Smooth muscle cell (in vitro differentiated cells): ENCODE data around the gene LIMS1. TPM values are rescaled to one million over a fixed set of nuclear protein-coding genes. Genes with fewer than 3 reads are reported as not detected.
"Not testable (repeated sequence)": the region's sequence is repeated elsewhere in the genome, so short reads cannot be mapped to it uniquely, and the experiment has no call there.

Experiments
- DNase-seq: peaks from one replicate; lab custom pipeline; 2025; ENCODE audit not compliant: unreplicated experiment; lab: John Stamatoyannopoulos, UW
- H2AFZ ChIP-seq: fragments of 200-600 bp; sonication (generic); 2 replicates; pipeline ENCODE4 v1.6.0; 2016; ENCODE audit warnings: antibody characterized with exemption, low read depth, mild to moderate bottlenecking
- H3F3A ChIP-seq: fragments of 200-600 bp; sonication (generic); 2 replicates; pipeline ENCODE4 v1.6.0; 2017; ENCODE audit warnings: antibody characterized with exemption, low read depth
- H3K27ac ChIP-seq: fragments of 200-600 bp; sonication (generic); 2 replicates; pipeline ENCODE4 v1.5.1; 2016; ENCODE audit warnings: low read depth, mild to moderate bottlenecking
- H3K27me3 ChIP-seq: fragments of 200-600 bp; sonication (generic); 2 replicates; pipeline ENCODE4 v1.6.1; 2016; ENCODE audit warnings: low read depth, mild to moderate bottlenecking
- H3K36me3 ChIP-seq: fragments of 200-600 bp; sonication (generic); 2 replicates; pipeline ENCODE4 v1.5.1; 2016; ENCODE audit warnings: low read depth
- H3K4me1 ChIP-seq: fragments of 200-600 bp; sonication (generic); 2 replicates; pipeline ENCODE4 v1.5.1; 2016; ENCODE audit warnings: low read depth
- H3K4me2 ChIP-seq: fragments of 200-600 bp; sonication (generic); 2 replicates; pipeline ENCODE4 v1.6.0; 2016; ENCODE audit warnings: mild to moderate bottlenecking
- H3K4me3 ChIP-seq: fragments of 200-600 bp; sonication (generic); 2 replicates; pipeline ENCODE4 v1.5.1; 2016; ENCODE audit warnings: mild to moderate bottlenecking
- H3K79me2 ChIP-seq: fragments of 200-600 bp; sonication (generic); 2 replicates; pipeline ENCODE4 v1.6.0; 2016; ENCODE audit warnings: low read depth, mild to moderate bottlenecking
- H3K9ac ChIP-seq: fragments of 200-600 bp; sonication (generic); 2 replicates; pipeline ENCODE4 v1.6.0; 2016; ENCODE audit warnings: low read depth
- H3K9me3 ChIP-seq: fragments of 200-600 bp; sonication (generic); replicated peaks from 2 replicates; pipeline ENCODE4 v1.5.1; 2016; ENCODE audit warnings: low read depth
- H4K20me1 ChIP-seq: fragments of 200-600 bp; sonication (generic); 2 replicates; pipeline ENCODE4 v1.6.0; 2016; ENCODE audit warnings: low read depth
- CTCF ChIP-seq: fragments of 200-600 bp; sonication (generic); IDR thresholded peaks from 2 replicates; pipeline ENCODE4 v1.5.1; 2017; ENCODE audit warnings: borderline replicate concordance, mild to moderate bottlenecking, antibody characterized with exemption; ENCODE audit not compliant: insufficient read depth, poor library complexity, severe bottlenecking
- whole genome bisulfite sequencing: methylation state at CpG from one replicate; pipeline ENCODE4 v1.1.7; 2016; ENCODE audit warnings: low lambda C conversion rate; 5-methylcytosine and 5-hydroxymethylcytosine counted together
- polyA plus RNA-seq: library from polyadenylated mRNA; unstranded; fragments of >200 nt; fragmentation: Nextera tagmentation; extraction: Ambion mirVana; gene quantifications from 2 replicates; pipeline ENCODE4 v1.2.1, GENCODE V29; 2016
- total RNA-seq: library from RNA; depleted of rRNA; stranded (reverse); fragments of >200 nt; gene quantifications from 2 replicates; pipeline ENCODE4 v1.2.3, GENCODE V29; 2014

The LIMS1 gene
- total and polyA plus RNA-seq, 2 experiments from 2014 or later, result 56.9 to 155 TPM

- TF ChIP-seq CTCF, result no peak
- WGBS, result 64% methylated on average over 2 of the region's 2 CpGs
- no peak overlapping the region for H3K4me2 ChIP-seq
These were observed 18.3 kb downstream of the LIMS1 start for GRCh38 chr2:108552566-108552965.

DNA sequence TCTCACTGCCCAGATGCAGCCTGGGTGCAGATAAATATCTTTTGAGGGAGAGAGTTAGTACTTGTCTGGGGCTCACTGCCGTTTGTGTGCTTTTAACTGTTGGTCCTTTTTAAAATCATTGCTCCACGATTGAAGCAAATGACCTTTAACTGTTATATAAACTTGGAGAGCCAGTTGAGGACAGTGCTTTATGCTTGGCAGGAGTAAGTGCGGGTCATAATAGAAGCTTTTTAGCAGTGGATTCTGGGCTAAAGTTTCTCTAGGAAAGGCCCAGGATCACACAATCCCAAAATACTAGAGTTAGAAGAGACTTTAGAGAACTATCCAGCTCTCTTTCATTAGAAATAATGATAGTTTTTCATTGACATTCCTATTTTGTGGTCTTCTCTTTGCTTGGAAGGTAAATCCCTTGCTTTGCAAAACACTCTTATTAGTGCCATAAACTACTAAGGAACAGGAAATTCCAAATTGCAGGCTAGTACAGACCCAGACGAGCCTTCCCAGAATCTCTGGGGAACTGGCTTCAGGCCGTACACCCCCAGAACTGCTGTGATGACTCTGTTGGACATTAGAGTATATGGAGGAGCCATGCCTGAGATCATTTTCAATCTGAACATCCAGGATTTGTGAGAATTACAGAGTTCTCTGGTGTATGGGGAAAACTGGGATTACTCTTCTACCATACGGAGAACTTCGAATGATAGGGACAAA lies 19.1 kb downstream of the LIMS1 start:
- Histone ChIP-seq H2AFZ (no peak overlapping the region), H3K27ac (peak overlapping the region; percentile 43), H3K36me3 (no peaks in the 10 kb centered on the region), H3F3A (no peaks in the 10 kb centered on the region), H3K4me1 (no peaks in the 10 kb centered on the region), H3K4me2 (peak overlapping the region; percentile 24), H3K27me3 (no peaks in the 10 kb centered on the region), H3K4me3 (no peak overlapping the region), H4K20me1 (peaks cover 85% of the 10 kb centered on the region), H3K79me2 (peaks cover 98% of the 10 kb centered on the region), H3K9me3 (no peaks in the 10 kb centered on the region), H3K9ac (no peak overlapping the region)
- TF ChIP-seq CTCF, result no peak
- 63% methylated on average over 7 of the region's 7 CpGs for WGBS
- DNase-seq, result no peak

More at GRCh38 chr2:108552566-108552965, 18.3 kb downstream of the LIMS1 start:
- Histone ChIP-seq H3K36me3 (no peaks in the 10 kb centered on the region), H4K20me1 (peaks cover 85% of the 10 kb centered on the region), H2AFZ (no peak overlapping the region), H3K9ac (no peak overlapping the region), H3K4me3 (no peak overlapping the region), H3K27me3 (no peaks in the 10 kb centered on the region), H3K79me2 (peaks cover 98% of the 10 kb centered on the region), H3F3A (no peaks in the 10 kb centered on the region), H3K9me3 (no peaks in the 10 kb centered on the region), H3K27ac (peak overlapping the region; percentile 43), H3K4me1 (no peaks in the 10 kb centered on the region)
- no peak for DNase-seq

- H3K9ac ChIP-seq, result no peak overlapping the region
- H3K9me3 ChIP-seq, result no peaks in the 10 kb centered on the region
- no peak overlapping the region for H3K4me2 ChIP-seq
- H2AFZ ChIP-seq, result no peak overlapping the region
- no peak overlapping the region for H3K4me3 ChIP-seq
- 97% methylated on average over 5 of the region's 5 CpGs for WGBS
- H3K36me3 ChIP-seq, result no peaks in the 10 kb centered on the region
- H3K27ac ChIP-seq, result no peak overlapping the region
- no peaks in the 10 kb centered on the region for H3K27me3 ChIP-seq
- DNase-seq, result no peak
- H3K4me1 ChIP-seq, result peaks cover under 1% of the 10 kb centered on the region
- H3K79me2 ChIP-seq, result peaks cover 98% of the 10 kb centered on the region
- no peak for TF ChIP-seq CTCF
- no peaks in the 10 kb centered on the region for H3F3A ChIP-seq
- peaks cover 85% of the 10 kb centered on the region for H4K20me1 ChIP-seq
These were observed 20.3 kb downstream of the LIMS1 start for GRCh38 chr2:108554528-108554927.

- WGBS, result 97% methylated on average over 2 of the region's 2 CpGs
- no peak for DNase-seq
- no peak overlapping the region for H3K4me2 ChIP-seq
- no peak for TF ChIP-seq CTCF
- H3K36me3 ChIP-seq, result no peaks in the 10 kb centered on the region
- H3K4me3 ChIP-seq, result no peak overlapping the region
- H3K27me3 ChIP-seq, result no peaks in the 10 kb centered on the region
- H3F3A ChIP-seq, result no peaks in the 10 kb centered on the region
- peaks cover 87% of the 10 kb centered on the region for H4K20me1 ChIP-seq
- no peak overlapping the region for H2AFZ ChIP-seq
- H3K27ac ChIP-seq, result no peak overlapping the region
- no peak overlapping the region for H3K9ac ChIP-seq
- H3K9me3 ChIP-seq, result no peaks in the 10 kb centered on the region
- H3K4me1 ChIP-seq, result peaks cover 11% of the 10 kb centered on the region
- peaks cover 96% of the 10 kb centered on the region for H3K79me2 ChIP-seq
These were observed 21.3 kb downstream of the LIMS1 start for GRCh38 chr2:108555572-108555971.

DNA sequence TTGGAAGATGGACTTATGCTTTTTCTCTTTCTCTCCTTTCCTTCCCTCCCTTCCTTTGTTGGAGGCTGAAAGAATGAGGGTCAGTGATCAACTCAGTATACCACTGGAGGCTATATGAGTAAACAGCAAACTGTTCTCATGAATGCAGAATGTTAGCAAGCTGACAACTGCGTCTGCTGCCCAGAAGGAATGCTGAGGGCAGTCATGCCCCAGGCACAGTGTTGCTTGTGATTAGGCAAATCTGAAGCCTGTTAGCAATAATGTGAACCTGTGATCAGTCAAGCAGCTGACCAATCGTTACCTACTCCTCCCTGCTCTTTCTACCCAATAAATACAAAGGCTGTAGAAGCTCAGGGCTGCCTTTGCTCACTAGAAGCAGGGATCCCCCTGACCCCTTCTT lies 22.3 kb downstream of the LIMS1 start:
- H3K4me2 ChIP-seq, result not testable (repeated sequence)

More for the DNA sequence above, 22.3 kb downstream of the LIMS1 start:
- not testable (repeated sequence) for H3K4me3 ChIP-seq, DNase-seq, H3K27me3 ChIP-seq, H3K36me3 ChIP-seq, H3K9ac ChIP-seq, H2AFZ ChIP-seq, H3F3A ChIP-seq, H3K9me3 ChIP-seq
- 56% methylated on average over 2 of the region's 2 CpGs for WGBS
- Histone ChIP-seq H3K27ac (peak overlapping the region; percentile 60), H3K4me1 (peaks cover 18% of the 10 kb centered on the region), H3K79me2 (peaks cover 95% of the 10 kb centered on the region), H4K20me1 (peaks cover 92% of the 10 kb centered on the region)
